Inflammatory macrophage treated with lipopolysaccharide for 4 hours (primary cell): Measurements from ENCODE around the gene PDGFD.

ENCODE experiments used
- DNase-seq: peaks from one replicate; pipeline ENCODE4 v3.0.0-alpha.2; 2020

PDGFD gene

DNA sequence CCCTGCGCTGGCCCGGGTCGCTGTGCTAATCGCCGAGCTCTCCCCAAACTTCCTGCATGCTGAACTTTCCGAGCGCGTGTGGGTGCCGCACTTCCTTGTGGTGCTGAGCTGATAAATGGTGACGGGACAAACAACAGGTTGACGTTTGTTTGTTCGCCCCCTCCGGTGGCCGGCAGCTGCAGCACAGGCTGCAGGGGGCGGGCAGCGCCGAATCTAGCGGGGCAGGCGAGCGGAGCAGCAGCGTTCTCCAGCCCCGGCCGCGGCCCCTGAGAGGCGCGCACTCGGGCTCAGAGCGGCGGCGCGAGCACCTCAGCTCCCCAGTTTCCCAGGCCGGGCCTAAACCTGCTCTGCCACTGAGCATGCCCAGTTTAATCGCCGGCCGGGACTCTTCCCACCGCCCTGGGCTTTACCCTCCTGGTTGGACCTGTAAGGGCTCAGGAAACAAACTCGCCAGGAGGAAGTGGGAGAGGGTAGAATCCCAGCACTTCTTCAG, at the start of gene PDGFD:
PDGFD (minus strand) TSS at position 120 of the 493 bp plus-strand sequence.
- peak; percentile 24 for DNase-seq

DNA sequence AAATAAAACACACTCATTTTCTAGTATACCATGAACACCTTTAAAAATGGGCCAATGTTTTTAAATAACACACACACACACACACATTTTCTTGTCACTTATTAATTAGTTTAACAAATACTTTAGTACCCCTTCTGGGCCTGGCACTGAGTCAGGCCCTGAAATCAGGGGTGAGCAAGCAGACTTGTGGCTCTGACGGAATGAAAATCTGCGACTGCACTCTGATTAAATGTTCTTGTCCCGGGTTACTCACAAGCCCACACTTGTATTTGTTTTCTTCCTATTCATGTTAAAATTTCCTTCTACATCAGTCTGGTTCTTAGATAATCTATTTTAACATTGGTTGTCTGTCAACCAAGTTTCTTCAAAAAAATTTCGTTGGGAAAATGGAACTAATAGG, 43.0 kb upstream of the PDGFD start:
- no peak for DNase-seq

DNA sequence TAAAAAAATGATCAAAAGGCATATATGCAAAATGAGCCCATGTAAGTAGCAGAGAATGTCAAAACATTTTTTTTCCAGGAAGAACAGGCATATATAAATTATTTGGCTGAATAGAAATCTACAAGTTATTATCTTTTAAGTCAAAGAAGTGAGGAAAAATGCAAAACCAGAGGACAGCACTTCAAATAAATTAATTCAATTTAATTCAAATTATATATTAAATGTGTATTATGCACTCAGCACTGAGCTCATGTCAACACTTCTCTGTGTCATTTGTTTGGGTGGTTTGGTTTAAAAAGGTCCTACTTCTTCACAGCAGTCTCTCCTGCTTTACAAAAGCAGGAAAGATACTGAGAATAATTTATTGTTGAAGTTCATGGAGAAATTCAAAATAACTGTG, 41.9 kb upstream of the PDGFD start:
- no peak for DNase-seq

DNA sequence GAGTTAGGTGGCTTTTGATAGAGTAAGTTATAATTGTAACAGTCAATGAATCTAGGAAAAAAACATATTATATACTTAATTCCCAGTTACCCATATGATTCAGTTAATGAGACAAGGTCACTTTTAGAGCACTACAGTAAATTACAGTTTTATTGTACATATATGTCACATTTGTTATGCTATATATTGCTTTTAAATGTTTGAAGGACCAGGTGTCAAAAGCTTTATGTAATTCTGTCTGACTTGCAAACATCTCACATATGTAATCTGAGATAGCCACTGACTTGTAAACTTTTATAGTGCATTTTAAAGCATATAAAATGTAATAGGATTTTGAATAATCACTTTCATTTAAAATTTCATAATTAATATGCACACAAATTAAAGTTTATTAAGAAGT, 36.7 kb upstream of the PDGFD start:
- DNase-seq: no peak

DNA sequence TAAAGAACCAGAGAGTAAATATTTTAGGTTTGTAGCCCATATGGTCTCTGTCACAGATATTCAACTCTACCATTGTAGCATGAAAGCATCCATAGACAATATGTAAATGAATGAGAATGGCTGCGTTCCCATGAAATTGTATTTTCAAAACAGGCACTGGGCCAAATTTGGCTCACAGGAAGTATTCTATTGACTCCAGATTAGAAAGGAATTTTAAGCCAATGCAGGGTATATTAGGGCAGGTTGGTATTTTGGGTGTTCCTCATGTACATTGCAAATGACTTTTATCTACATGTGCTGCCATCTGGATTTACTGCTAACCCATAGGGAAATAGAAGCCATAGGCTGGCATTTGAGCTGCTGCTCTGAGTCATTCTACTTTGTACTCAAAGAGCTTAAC, 35.1 kb upstream of the PDGFD start:
- DNase-seq: no peak

DNA sequence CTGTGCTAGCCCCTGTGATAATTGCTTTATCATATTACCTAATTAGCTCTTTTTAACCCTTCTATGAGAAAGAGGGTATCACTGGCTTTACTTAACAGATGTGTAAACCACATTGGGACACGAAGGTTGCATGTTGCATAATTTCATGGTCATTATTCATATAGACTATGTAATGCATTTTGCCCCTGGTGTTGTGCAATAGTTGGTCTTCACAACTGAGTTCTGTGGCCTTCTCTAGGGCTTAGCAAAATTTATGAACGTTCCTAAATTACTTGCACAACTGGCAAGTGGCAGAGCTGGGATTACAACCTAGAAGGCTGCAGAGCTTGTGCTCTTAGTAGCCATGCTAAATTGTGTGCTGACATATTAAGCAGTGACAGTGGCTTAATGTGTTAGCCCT, 34.6 kb upstream of the PDGFD start:
- peak; percentile 57 for DNase-seq

DNA sequence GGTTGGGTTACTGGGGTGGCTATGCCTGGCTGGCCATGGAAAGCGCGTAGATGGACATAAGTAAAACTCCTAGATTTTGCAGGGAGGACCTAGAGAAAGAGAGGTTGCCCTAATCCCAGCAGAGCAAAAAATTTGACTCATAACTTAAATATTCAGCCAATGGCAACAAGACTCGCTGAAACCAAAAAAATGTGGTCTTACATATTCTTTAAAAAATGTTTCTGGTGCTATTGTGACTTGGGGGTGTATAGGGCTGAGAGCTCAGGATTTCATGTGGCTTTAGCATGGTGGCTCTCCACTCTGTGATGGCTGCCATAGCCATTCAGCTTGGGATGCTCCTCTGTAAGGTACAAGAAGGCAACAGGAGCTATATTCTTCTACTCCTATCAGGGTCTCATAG, 27.2 kb upstream of the PDGFD start:
- DNase-seq: no peak

DNA sequence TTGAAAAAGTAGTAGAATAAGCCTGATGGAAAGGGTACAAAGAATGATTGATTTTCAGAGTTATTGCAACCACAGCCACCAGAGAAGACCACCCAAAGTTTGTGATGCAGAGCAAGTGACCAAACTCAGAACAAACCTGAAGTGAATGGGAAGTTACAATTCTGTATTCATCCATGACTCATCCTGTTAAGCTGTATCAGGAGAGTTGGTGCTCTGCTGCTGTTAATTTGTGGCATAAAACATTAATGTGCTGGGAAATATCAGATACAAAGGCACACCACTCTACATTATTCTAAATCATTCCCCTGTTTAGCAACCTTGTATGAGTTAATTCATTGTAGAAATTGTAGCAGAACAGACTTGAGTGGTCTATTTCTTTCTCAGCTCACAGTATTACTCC, 19.6 kb upstream of the PDGFD start:
- no peak for DNase-seq

DNA sequence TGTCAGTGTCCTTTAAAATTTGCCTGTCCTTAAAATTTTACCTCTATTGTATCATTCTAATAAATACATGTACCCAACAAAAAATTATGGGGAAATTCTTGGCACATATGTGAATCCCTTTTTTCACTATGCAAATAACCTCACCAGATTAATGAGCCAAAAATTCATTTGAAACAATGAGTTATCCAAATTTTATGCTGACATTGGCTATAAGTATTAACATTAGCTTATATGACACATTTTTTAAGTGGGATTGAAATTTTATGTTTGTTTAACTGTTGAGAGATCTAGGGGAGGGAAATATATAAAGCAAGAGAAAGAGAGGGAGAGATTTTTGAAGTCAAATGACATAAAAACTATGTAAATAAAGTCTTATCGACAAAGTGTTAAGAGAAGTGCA, 11.8 kb upstream of the PDGFD start:
- DNase-seq: no peak

DNA sequence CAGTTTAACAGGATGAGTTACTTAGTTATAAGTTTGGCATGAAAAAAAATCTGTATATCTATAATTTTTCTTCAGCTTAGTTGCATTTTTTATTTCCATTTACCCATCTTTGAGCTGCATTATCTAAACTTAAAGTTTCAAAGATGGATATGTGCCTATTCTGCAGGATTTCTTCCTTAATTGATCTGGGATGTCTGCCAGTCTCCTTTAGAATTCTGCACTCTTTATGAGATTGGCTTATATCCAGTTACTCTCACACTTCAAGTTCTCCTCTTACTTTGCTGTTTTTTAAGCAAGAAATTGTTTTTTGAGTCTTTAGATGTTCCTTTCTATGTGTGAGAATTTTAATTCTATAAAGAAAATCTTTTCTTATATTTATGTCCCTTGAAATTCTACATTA, 5.1 kb upstream of the PDGFD start:
- no peak for DNase-seq

DNA sequence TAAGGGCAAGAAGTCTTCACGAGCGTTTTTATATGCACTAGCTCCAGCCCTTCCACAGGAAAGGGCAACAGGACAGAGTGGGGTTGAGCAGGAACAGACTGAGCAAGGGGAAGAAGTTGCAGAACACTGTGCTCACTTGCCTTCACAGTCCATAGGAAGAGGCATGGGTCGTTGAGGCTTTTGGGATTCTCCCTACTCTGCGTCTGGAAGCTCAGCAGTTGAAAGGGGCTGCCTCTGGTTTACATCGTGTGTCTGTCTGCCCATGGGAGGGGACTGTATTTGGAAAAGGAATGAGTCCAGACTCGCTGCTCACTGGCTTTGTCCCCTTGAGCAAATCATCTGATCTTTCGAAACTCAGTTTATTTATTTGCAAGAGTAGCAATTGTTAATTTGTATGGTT, 1.1 kb upstream of the PDGFD start:
- no peak for DNase-seq

DNA sequence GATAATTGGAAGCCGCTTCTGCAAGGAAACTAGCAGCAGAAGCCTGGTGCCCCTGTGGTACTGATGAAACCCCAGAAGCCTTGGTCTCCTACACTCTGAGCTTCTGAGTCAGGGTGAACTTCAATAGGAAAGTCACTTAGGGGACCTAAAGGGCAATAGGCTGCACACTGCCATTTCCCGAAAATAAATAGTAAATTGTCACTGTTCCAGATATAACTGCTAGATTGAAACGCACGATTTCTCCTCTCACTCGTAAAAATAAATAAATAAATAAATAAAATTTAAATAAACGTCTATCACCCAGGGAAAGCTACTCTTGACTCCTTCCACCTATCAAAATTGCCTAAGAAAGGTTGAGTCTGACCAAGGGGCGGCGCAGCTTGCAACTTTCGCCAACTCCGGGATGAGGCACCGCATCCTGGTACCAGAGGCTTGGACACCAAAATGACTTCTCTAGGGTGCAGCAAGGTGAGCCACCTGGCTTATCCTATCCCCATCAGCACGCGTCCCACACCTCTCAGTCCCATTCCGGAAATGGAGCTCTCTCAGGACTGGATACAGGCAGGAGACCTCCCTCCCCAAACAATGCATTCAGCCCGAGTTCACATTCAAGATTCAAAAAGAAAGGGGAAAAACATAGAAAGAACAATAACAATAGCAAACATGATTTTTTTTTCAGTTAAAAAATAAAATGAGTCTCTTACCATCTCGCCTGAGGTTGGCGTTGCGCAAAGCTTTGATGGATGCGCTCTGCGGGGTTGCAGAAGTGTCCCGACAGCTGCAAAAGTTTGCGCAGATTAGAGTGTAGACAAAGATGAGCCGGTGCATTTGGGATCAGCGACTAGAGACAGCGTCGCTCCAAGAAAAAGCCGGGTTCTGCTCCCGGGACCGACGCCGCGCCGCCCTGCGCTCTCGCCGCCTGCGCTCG, 583 bp downstream of the PDGFD start:
- no peak for DNase-seq

DNA sequence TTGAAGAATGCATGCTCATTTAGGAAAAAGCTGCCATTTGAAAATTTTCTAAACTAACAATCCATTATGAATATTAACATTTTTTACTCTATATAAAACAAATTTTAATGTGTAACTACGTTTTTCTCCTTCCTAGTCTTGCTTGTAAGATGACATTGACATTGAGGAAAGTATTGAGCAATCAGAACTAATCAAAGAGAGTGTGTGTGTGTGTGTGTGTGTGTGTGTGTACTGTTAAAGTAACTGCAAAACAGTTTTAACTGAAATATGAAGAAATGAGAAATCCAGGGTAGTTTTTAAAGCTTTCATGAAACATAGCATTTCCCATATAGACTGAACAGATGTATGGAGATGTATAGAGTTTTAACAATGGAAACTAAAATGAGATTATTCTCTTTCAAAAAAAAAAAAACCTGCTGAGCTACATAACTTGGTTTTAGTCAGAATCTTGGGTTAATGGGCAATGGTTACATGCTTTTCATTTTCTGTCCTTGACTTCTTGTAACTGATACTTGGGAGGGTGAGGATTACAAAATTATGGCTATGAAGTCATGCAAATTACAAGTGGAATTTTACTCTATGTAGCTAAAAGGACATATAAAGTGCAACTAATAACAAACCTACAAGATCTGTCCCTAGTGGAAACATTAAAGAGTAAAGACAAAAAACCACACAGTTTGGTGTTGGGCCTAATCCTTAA, 2.0 kb downstream of the PDGFD start:
- no peak for DNase-seq

DNA sequence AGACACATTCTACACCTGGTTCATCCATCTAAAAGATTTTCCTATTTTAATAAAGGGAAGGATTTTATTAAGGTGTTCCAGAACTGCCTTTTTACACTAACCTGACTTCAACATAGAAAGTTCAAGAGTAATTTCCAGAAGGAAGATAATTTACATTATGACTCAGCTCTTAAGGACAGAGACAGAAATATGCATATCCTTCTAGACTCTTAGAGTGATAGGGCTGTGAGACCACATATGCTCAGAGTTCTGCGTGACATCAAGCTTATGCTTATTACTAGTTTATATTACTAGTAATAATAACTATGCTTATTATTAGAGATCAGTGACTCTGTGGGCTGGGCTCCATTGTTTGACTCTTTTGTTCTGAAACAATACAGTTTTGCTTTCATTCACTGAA, 4.6 kb downstream of the PDGFD start:
- no peak for DNase-seq

DNA sequence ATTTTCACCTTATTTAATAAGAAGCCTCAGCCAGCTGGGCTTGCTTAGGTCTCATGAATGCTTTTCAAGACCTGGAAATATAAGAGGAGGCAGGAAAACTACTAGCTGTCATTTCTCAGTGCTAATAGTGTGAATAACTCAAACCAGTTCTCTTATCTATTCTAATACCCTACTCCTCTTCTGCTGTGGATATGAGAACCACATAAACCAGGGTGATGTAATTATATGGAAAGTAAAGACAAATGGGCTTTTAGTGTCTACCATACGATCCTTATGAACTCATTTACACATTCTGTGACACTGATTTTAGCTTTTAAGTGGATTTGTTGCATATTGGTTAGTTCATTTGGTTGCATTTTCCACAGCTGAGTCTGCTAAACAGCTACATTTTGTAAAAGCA, 8.6 kb downstream of the PDGFD start:
- DNase-seq: no peak

DNA sequence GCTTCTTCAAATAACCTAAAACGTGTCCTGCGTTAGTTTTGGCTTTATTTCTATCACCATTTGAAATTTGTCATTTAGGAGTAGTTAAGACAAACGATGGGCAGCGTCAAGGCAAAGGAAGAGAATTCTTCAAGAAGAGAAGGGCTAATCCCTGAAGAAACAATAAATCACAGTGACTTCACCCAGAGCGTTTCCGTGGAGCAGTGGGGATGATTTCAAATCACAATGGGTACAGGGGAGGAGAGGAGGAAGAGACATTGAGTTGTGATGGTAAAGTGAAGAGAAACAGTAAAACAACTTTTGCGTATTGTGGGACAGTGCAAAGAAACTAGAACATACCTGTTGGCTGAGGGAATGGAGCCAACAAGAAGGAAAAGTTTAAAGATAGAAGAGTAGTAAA, 9.7 kb downstream of the PDGFD start:
- DNase-seq: no peak

DNA sequence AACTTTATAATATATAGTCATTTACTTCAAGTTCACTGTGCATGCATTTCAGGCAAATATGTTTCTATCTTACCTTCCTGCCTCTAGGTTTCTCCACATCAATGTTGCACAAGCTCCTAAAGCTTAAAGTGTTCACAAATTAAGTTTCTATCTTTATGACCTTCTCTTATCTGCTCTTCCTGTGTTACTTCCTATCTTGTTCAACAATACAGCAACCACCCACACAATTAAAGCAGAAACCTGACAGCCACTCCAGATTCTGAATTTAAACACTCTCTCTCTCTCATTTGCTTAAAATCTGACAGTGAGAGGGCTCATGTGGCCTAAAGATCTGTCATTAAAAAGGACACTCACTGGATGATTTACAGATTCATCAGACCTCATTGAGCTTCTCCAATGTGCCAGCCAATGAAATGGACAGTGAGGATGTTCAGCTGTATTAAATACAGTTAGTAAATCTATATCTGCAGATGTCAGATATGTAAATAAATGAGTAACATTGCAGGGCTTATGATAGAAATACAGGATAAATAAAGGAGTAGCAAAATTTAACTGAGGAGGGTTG, 10.9 kb downstream of the PDGFD start:
- no peak for DNase-seq

DNA sequence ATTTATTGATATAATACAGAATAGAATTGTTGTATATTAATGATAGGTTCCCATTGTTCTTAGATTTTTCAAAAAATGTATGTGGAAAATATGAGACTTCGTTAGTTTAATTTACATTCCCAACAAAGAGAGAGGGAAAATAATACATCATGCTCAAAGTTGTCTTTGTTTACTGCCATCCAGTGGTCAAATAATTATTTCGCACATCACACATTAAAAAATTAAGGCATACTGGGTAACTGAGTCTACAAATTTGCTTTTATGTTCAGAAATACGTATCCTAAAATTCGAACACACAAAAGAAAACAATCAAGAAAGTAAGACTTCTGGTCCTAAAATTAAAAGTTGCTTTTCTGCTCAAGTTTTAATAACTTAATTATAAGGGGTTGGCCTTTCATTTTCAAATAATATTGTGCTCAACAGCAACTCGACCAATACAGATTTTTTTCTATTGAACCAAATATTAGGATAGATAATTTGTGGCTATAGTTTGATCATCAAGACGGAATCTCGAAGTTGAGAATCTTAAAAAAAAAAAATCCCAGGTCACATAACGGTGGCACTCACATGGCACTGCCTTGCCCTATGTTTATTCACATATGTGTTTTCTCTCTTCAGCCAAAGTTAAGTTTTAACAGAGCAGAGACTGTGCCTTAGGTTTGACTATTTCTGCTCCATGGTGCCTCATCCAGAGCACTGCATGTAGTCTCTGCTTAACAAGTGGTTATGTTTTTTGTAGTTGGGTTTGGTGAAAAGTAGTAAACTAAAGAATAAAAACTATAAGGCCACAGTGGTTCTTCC, 12.3 kb downstream of the PDGFD start:
- DNase-seq: peak; percentile 25

DNA sequence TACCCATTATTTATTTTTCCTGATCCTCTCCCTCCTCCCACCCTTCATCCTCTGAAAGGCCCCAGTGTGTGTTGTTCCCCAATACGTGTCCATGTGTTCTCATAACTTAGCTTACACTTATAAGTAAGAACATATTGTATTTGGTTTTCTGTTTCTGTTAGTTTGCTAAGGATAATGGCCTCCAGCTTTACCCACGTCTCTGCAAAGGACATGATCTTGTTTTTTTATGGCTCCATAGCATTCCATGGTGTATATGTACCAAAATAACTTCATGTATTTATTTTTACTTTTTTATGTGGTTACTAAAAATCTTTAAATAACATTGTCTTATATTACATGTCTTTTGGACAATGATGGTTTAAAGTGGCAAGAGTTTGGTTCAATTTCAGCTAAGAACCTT, 15.2 kb downstream of the PDGFD start:
- DNase-seq: no peak

DNA sequence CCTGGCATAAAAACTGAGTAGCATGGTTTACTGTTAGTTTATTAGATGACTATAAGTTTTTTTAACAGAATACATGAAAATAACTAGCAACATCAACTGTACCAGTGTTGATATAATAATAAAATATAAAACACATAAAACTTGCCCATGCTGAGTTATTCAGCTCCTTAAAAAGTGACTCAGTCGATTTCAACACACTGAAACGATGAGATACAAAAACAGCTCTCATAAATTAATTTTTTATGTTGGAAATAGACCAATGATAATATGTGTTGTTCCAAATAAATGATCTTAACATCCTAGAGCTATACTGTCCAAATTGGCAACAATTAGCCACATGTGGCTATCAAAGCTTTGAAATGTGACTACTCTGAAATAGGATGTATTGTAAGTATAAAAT, 15.9 kb downstream of the PDGFD start:
- DNase-seq: no peak

DNA sequence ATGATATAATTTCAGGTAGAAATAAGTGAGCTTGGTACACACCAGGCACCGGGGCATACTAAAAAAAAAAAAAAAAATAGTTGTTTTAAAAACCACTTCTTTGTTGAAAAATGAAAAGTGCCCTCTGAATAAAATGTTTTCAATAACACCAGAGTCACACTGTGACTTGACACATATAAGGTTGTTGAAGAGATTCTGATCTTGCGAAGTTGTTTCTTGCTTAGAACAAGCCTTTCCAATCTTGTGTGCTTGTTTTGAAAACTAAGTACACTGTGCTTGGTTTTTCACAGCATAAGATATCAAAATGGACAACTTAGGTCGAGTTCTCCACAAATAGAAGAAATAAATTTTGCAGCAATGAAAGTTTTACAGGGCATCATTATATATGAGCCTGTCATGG, 17.0 kb downstream of the PDGFD start:
- no peak for DNase-seq

DNA sequence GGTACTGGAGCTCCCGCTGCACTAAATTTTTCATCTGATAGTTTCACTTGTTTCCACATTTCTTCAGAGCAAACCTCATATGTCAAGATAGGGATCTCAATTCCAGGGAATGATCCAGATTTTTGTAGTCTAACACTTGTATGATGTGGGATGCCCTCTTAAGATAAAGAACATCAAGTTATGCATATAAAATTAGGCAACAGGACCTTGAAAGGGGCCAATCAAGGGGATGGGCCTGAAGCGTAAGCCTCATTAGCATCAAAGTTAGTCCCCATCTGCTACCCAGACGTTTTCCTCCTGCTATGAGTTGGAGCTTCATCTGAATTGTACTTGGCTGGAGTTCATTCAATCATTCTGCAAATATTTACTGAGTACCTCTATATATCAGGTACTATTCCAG, 17.5 kb downstream of the PDGFD start:
- DNase-seq: no peak

DNA sequence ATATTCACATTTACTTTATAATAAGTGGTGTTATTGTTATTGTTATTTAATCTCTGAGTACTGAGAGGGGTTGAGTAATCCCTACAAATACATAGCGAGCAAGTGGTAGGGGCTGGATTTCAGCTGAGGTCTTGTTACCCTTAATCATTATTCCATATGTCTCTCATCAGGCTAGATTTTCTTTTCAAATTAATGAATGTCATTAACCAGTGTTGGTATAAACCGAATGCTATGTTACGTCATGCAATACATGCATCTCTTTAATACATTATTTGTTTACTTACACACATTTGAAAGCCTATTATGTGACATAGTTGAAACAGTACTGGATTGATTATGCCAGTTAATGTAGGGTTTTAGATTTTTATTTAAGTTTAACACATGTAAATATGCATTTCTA, 18.9 kb downstream of the PDGFD start:
- no peak for DNase-seq
